Left renal cortex interstitium (tissue), 4 donors: ENCODE data around the gene KLHL6. TPM values are rescaled to one million over a fixed set of nuclear protein-coding genes. Genes with fewer than 3 reads are reported as not detected.
"Not testable (repeated sequence)": the region's sequence is repeated elsewhere in the genome, so short reads cannot be mapped to it uniquely, and the experiment has no call there.

ENCODE experiments used
- DNase-seq, 4 donors: peaks; one replicate each; pipeline ENCODE4 v3.0.0-alpha.2; 2013; ENCODE audit warnings: low read depth in 4 of 4, low spot score in 2 of 4, missing footprints in 1 of 4
- polyA plus RNA-seq, 4 donors: library from polyadenylated mRNA; unstranded; fragments of 120-200 nt; gene quantifications; one replicate each; pipeline ENCODE4 v1.2.1, GENCODE V29; 2013; ENCODE audit not compliant: insufficient read length in 4 of 4

KLHL6 gene
- polyA plus RNA-seq, 4 donors, result 0.94 to 1.6 (median 1.4) TPM

- not testable (repeated sequence) for DNase-seq
Measured at GRCh38 chr3:183570191-183570590, 14.7 kb upstream of the KLHL6 start.

GRCh38 chr3:183566880-183567279, 11.4 kb upstream of the KLHL6 start:
- no peak for DNase-seq

GRCh38 chr3:183564046-183564445, 8.5 kb upstream of the KLHL6 start:
- no peak for DNase-seq

- DNase-seq, result no peak
Measured at GRCh38 chr3:183563536-183563874, 8.0 kb upstream of the KLHL6 start.

- DNase-seq, result no peak
Measured at GRCh38 chr3:183560607-183561006, 5.1 kb upstream of the KLHL6 start.

- DNase-seq, result no peak
Measured at GRCh38 chr3:183558495-183558894, 3.0 kb upstream of the KLHL6 start.

GRCh38 chr3:183556722-183557121, 1.2 kb upstream of the KLHL6 start:
- DNase-seq, result no peak

- DNase-seq, result no peak
Measured at GRCh38 chr3:183554377-183554776, 1.1 kb downstream of the KLHL6 start.

GRCh38 chr3:183553334-183554026, 2.0 kb downstream of the KLHL6 start:
- no peak for DNase-seq

GRCh38 chr3:183551930-183552329, 3.6 kb downstream of the KLHL6 start:
- DNase-seq, result no peak

GRCh38 chr3:183548262-183548769, 7.2 kb downstream of the KLHL6 start:
- no peak for DNase-seq

GRCh38 chr3:183546625-183547024, 8.9 kb downstream of the KLHL6 start:
- no peak for DNase-seq

GRCh38 chr3:183545708-183546107, 9.8 kb downstream of the KLHL6 start:
- DNase-seq, result no peak

- no peak for DNase-seq
Measured at GRCh38 chr3:183542355-183542754, 13.2 kb downstream of the KLHL6 start.

GRCh38 chr3:183541738-183542137, 13.8 kb downstream of the KLHL6 start:
- no peak for DNase-seq

- no peak for DNase-seq
Measured at GRCh38 chr3:183541235-183541655, 14.3 kb downstream of the KLHL6 start.

- DNase-seq, result no peak
Measured at GRCh38 chr3:183540501-183541234, 14.8 kb downstream of the KLHL6 start.

GRCh38 chr3:183539811-183540210, 15.7 kb downstream of the KLHL6 start:
- no peak for DNase-seq

GRCh38 chr3:183538486-183538885, 17.0 kb downstream of the KLHL6 start:
- DNase-seq, result no peak

- no peak for DNase-seq
Measured at GRCh38 chr3:183537295-183537730, 18.2 kb downstream of the KLHL6 start.

- no peak for DNase-seq
Measured at GRCh38 chr3:183536238-183536880, 19.1 kb downstream of the KLHL6 start.

- DNase-seq, result no peak
Measured at GRCh38 chr3:183534249-183534648, 21.3 kb downstream of the KLHL6 start.
